Stimulated activated CD4-positive, alpha-beta T cell treated with anti-CD3 and anti-CD28 coated beads, Interleukin-15, amount 100 ng/mL, for 24 hours (primary cell): ENCODE results near the gene B4GALT6.

Experiments
- DNase-seq: peaks from one replicate; pipeline ENCODE4 v3.0.0-alpha.2; 2020

B4GALT6 gene

GRCh38 chr18:31658670-31659575, 25.5 kb downstream of the B4GALT6 start:
- peak; percentile 22 for DNase-seq

GRCh38 chr18:31657823-31658669, 26.3 kb downstream of the B4GALT6 start:
- peak; percentile 69 for DNase-seq

GRCh38 chr18:31656754-31657153, 27.6 kb downstream of the B4GALT6 start:
- DNase-seq = no peak

DNA sequence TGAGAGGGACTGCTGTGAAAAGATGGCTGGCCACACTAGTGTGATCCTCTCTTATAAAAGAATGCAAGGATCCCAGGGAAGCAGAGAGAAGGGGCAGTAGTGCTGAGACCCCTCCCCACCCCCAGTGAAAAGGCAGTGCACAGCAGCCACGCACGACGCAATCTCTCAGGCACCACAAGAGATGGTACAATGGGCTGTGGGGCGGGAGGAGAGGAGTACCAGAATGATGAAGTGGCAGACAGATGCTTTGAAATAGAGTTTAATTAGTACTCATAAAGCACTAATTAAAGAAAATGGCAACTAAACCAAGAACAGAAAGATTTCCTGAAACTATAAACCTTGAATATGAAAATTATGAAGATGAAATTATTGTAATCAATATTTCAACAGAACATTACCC, 29.0 kb downstream of the B4GALT6 start:
- DNase-seq = no peak

GRCh38 chr18:31652877-31653276, 31.5 kb downstream of the B4GALT6 start:
- DNase-seq = no peak

DNA sequence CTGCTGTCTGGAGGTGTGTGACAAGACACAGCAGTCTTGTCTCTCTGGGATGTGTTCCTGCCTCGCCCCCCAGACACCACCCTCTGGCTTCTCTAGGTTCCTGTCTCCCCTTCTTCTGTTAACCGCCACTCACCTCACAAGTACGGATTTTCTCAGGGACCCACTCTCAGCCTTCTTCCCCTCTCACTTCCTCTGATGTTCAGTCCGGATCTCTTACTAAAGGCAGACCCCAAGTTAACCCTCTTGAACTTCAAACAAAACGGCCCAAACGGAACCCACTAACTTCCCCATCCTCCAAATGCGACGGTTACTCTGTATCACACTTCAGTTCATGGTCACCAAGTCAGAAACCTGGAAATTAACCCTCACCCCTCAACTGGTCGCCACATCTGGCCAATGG, 32.0 kb downstream of the B4GALT6 start:
- DNase-seq = no peak

- DNase-seq = no peak
These were observed 33.0 kb downstream of the B4GALT6 start for GRCh38 chr18:31651369-31651768.

GRCh38 chr18:31649978-31650719, 34.2 kb downstream of the B4GALT6 start:
- no peak for DNase-seq

- DNase-seq = no peak
These were observed 34.9 kb downstream of the B4GALT6 start for GRCh38 chr18:31649449-31649848.

GRCh38 chr18:31648966-31649429, 35.4 kb downstream of the B4GALT6 start:
- DNase-seq = no peak

GRCh38 chr18:31648458-31648857, 35.9 kb downstream of the B4GALT6 start:
- no peak for DNase-seq

DNA sequence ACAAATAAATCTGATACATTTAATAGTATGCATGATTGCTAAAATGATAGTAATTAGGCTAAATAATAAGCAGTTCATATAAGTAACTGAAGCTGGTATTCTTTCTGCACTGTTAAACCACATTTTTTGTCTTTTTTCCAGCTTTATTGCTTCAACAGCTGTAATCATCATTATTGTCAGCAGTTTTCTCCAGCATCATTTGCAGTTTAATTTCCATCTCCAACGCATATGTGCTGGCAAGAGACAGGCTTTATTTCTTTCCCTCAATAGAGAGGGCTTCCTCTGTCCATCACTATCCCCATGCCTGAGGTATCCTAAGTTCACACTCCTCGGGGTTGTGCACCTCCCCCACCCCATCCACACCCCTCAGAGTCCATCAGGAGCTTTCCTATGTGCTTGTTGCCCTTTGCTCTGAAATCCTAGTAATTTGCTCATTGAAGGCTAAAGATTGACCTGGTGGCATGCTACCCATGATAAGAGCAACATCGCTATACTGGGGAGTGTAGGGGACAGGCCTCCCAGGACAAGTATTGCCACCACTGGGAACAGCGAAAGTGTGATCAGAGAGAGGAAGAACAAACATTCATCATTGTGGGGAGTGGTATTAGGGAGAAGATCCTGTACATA, 37.1 kb downstream of the B4GALT6 start:
- no peak for DNase-seq

- DNase-seq = no peak
These were observed 37.9 kb downstream of the B4GALT6 start for GRCh38 chr18:31646332-31647126.

GRCh38 chr18:31645411-31645810, 39.0 kb downstream of the B4GALT6 start:
- no peak for DNase-seq

GRCh38 chr18:31643003-31643402, 41.4 kb downstream of the B4GALT6 start:
- no peak for DNase-seq

GRCh38 chr18:31637445-31637844, 46.9 kb downstream of the B4GALT6 start:
- no peak for DNase-seq

DNA sequence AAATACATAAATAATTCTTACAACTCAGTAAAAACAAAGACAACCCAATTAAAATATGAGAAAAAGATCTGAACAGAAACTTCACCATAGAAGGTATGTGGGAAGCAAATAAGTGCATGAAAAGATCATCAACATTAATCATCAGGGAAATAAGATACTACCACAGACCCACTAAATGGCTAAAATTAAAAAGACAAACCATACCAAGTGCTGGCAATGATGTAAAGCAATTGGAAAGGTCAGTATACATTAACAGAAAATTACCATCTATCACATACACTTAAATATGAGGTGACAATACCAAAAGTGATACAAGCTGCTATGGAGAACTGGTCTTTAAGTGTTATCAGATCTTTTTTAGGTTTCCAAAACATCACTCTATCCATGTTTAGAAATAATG, 48.0 kb downstream of the B4GALT6 start:
- no peak for DNase-seq

DNA sequence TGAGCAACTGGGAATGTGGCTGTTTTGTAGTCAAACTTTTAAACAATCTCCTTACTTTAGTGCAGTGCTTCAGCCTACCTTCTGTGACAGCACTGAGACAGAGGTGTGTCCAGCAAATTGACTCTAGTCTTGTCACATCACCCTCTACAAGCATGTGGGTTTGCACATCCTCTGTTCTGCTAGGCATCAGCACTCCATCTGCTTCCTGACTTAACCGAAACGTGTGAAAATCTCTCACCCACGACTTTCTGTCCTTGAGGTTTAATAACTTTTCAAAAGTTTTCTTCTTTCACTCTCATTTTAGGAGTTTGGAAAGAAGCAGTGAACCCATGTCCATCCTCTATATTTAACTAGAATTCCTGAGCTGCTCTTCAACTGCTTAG, 50.1 kb downstream of the B4GALT6 start:
- peak; percentile 5 for DNase-seq

GRCh38 chr18:31633392-31634330, 50.7 kb downstream of the B4GALT6 start:
- DNase-seq = no peak

DNA sequence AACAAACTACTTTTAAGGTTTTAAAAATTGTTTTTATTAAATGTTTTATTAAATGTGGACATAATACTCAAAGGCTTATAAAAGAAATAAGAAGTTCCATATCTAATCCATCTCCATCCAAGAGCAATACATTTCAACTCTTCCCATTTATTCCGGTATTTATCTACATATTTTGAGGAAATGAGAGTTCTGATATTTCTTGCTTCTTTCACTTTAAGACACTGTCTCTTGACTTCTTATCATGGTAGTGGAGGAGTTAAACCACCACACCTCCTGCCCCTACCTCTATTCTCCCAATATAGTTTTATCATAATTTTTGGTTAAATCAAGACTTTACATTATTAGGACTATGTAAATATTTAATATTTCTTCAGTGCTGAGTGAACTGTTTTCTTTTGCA, 52.0 kb downstream of the B4GALT6 start:
- no peak for DNase-seq

- DNase-seq = no peak
These were observed 52.9 kb downstream of the B4GALT6 start for GRCh38 chr18:31631526-31631925.
